Activated naive CD4-positive, alpha-beta T cell treated with anti-CD3 and anti-CD28 coated beads, Interleukin-2, amount 50 U/mL, for 24 hours (primary cell): ENCODE data around the gene INPP5E.
A peak's percentile ranks its signal among the peaks of the same experiment; 100 is the strongest.
"Not testable (repeated sequence)": the region's sequence is repeated elsewhere in the genome, so short reads cannot be mapped to it uniquely, and the experiment has no call there.

Source experiments
- H3K27ac Mint-ChIP-seq: one replicate; pipeline ENCODE4 v1.8.0; 2021; ENCODE audit warnings: mild to moderate bottlenecking, mixed read lengths
- H3K27me3 Mint-ChIP-seq: one replicate; pipeline ENCODE4 v1.8.0; 2021; ENCODE audit warnings: mixed read lengths
- H3K36me3 Mint-ChIP-seq: one replicate; pipeline ENCODE4 v1.8.0; 2021; ENCODE audit warnings: mixed read lengths
- H3K4me1 Mint-ChIP-seq: one replicate; pipeline ENCODE4 v1.8.0; 2021; ENCODE audit warnings: mixed read lengths
- H3K4me3 Mint-ChIP-seq: one replicate; pipeline ENCODE4 v1.8.0; 2021; ENCODE audit warnings: mild to moderate bottlenecking, mixed read lengths
- H3K9me3 Mint-ChIP-seq: one replicate; pipeline ENCODE4 v1.8.0; 2021; ENCODE audit warnings: mixed read lengths

The INPP5E gene

DNA sequence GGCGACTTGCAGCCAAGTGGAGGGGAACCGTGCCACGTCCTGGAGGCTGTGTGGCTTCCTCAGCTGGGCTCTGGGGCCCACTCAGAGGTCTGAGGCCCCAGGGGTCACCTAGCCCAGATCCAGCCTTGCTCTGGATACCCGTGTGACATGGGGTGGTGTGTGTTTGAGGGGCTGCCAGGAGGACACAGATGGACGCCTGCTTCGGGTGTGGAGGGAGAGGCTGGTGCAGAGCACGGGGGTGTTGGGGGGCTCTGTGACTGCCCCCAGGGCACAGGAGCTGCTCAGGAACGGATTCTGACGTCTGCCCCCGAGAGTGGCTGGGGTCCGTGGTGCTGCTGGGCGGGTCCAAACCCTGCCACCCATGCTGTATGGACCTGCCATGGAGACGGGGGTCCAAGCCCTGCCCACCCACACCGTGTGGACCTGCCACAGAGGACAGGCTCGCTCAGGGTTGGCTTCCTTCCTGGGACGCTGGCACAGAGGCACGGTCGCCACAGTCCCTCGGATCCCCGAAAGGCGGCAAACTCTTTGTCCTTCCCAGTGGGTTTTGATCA is 10.5 kb downstream of the INPP5E start:
- no peaks in the 10 kb centered on the region for H3K27me3 Mint-ChIP-seq
- H3K4me1 Mint-ChIP-seq = no peaks in the 10 kb centered on the region
- H3K36me3 Mint-ChIP-seq = peaks cover 4% of the 10 kb centered on the region
- H3K27ac Mint-ChIP-seq = no peak overlapping the region
- H3K4me3 Mint-ChIP-seq = no peak overlapping the region
- H3K9me3 Mint-ChIP-seq = no peaks in the 10 kb centered on the region

DNA sequence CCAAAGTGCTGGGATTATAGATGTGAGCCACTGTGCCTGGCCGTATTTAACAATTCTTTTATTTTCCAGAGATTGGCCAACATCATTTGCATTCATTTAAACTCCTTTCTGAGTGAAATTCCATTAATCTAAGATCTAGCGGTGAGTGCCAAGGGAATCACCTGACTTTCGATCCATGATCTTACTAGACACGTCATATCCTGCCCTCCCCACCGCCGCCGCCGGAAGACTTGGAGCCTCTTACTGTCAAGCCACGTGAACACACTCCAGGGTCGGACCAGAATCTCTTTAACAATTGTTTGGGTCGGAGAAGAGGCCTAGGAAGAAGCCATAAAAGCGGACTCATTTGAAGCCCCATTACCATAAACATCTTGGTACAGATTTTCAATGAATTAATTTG is 12.9 kb downstream of the INPP5E start:
- Mint-ChIP-seq H3K4me1 (no peaks in the 10 kb centered on the region), H3K27me3 (no peaks in the 10 kb centered on the region), H3K36me3 (peaks cover 6% of the 10 kb centered on the region), H3K9me3 (no peaks in the 10 kb centered on the region), H3K4me3 (no peak overlapping the region), H3K27ac (peak overlapping the region; percentile 10)

DNA sequence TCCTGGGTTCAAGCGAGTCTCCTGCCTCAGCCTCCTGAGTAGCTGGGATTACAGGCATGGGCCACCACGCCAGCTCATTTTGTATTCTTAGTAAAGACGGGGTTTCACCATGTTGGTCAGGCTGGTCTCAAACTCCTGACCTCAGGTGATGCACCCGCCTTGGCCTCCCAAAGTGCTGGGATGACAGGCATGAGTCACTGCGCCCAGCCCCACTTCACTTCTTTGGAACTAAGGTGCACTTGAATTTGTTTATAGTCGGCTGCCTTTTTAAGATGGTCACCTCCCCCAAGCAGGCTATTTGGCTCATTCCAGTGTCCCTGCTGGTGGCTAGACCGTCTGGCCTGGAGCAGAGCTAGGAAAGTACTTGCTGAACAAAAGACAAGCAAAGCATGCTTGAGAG is 14.3 kb downstream of the INPP5E start:
- H3K4me1 Mint-ChIP-seq, H3K4me3 Mint-ChIP-seq, H3K9me3 Mint-ChIP-seq, H3K27me3 Mint-ChIP-seq, H3K36me3 Mint-ChIP-seq, H3K27ac Mint-ChIP-seq: not testable (repeated sequence)

DNA sequence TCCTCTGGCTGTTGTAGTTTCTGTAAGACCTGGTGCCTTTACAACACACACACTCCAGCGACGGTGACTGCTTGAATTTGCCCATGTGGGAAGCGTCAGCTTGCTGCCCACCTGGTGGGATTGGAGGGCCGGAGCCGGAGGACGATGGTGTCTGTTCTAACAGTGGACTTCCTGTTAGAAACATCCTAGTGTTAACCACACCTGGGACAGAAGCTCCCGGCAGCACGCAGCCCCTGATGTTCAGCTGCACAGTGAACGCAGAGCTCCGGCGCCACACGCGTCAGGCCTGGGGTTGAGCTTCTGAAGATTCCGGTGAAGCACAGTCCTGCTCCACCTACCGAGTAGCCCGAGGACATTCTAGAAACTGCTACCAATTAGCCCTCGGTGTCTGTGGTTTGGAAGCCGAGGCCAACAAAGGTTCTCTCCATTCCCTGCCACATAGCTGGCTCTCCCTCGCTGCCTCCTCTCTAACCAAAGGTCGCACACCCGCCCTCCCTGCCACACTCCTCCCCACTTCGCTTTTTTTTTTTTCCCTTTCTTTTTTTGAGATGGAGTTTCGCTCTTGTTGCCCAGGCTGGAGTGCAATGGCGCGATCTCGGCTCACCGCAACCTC is 14.8 kb downstream of the INPP5E start:
- H3K27ac Mint-ChIP-seq = no peak overlapping the region

DNA sequence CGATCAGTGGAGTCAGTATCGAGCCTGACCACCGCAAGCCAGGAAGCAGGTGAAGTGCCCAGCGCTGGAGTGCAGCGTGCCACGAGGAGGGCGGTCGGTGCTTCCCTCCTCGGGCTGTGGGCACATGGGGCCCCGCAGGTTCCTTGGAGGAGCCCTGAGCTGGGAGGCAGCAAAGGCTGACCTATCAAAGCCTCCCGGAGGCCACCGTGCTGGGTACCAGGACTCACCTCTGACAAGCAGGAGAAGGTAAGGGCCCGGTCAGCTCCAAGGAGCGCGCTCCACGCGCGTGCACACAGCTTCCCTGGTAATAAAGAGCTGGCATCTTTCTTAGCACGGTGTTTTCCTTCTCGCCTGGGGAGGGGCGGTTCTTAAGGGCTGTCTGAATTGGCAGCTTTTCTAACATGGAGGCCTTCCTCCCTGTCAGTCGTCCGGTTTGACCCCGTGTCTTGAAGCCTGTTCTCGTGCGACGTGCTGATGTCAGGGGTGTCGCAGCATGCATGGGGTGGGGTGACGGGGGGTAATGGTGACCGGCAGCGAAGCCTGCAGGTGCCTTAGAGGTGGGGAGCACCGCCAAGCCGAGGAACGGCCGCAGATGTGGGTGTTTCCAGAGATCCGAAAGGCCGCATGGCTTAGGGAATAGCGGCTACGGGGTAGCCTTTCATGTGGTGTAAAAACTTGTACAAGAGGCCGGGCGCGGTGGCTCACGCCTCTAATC is 16.1 kb downstream of the INPP5E start:
- Mint-ChIP-seq H3K9me3 (no peaks in the 10 kb centered on the region), H3K4me1 (no peaks in the 10 kb centered on the region), H3K27ac (no peak overlapping the region), H3K4me3 (no peak overlapping the region), H3K36me3 (peaks cover 9% of the 10 kb centered on the region), H3K27me3 (no peaks in the 10 kb centered on the region)

More for the DNA sequence above, 14.8 kb downstream of the INPP5E start:
- no peaks in the 10 kb centered on the region for H3K4me1 Mint-ChIP-seq
- peaks cover 8% of the 10 kb centered on the region for H3K36me3 Mint-ChIP-seq
- H3K9me3 Mint-ChIP-seq = no peaks in the 10 kb centered on the region
- H3K27me3 Mint-ChIP-seq = no peaks in the 10 kb centered on the region
- H3K4me3 Mint-ChIP-seq = no peak overlapping the region

DNA sequence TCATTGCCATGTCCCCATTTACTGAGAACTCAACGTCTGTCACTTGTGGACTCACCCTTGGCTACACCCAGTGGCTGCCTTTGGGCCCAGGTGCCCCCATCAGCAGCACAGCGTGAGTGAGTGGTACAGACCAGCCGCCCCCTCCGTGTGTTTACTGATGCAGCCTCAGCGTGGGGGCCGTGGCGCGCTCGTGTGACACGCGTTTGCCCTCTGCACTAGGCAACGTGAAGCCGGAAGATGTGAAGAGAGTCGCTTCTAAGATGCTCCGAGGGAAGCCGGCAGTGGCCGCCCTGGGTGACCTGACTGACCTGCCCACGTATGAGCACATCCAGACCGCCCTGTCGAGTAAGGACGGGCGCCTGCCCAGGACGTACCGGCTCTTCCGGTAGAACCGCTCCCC is 16.8 kb downstream of the INPP5E start:
- H3K36me3 Mint-ChIP-seq = peaks cover 9% of the 10 kb centered on the region

DNA sequence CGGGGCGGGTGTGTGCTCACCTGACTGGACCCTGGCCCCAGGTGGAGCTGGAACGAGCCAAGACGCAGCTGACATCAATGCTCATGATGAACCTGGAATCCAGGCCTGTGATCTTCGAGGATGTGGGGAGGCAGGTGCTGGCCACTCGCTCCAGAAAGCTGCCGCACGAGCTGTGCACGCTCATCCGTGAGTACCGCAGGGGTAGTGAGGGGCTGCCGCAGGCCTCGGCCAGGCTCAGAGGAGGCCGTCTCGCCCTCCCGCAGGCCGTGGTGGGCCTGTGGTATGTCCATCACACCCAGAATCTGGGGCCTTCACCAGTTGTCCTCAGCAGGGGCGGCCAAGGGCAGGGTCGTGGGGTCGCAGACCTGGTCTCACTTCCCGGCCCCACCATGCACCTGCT is 17.9 kb downstream of the INPP5E start:
- Mint-ChIP-seq H3K27ac (no peak overlapping the region), H3K4me1 (no peaks in the 10 kb centered on the region), H3K36me3 (peaks cover 10% of the 10 kb centered on the region), H3K4me3 (no peak overlapping the region), H3K9me3 (no peaks in the 10 kb centered on the region), H3K27me3 (no peaks in the 10 kb centered on the region)

More for the DNA sequence above, 16.8 kb downstream of the INPP5E start:
- Mint-ChIP-seq H3K27me3 (no peaks in the 10 kb centered on the region), H3K9me3 (no peaks in the 10 kb centered on the region), H3K4me1 (no peaks in the 10 kb centered on the region), H3K27ac (no peak overlapping the region), H3K4me3 (no peak overlapping the region)

DNA sequence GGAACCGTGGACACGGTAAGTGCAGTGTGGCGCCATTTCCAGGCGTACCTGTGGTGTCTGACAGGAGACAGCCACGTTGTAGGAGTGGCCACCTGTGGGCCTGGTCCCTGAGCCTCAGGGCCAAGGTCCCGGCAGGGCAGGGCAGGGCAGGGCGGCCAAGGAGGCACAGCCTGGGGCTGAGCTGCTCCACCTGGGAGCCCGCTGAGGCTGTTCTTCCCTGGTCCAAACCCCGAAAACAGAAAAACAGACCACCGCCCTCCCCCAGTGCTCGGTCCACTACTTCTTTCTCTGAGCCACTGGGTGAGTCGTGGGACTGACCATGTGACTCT is 20.6 kb downstream of the INPP5E start:
- H3K27me3 Mint-ChIP-seq = no peaks in the 10 kb centered on the region
- H3K9me3 Mint-ChIP-seq = no peaks in the 10 kb centered on the region
- H3K36me3 Mint-ChIP-seq = peaks cover 9% of the 10 kb centered on the region
- no peaks in the 10 kb centered on the region for H3K4me1 Mint-ChIP-seq
- no peak overlapping the region for H3K27ac Mint-ChIP-seq
- H3K4me3 Mint-ChIP-seq = no peak overlapping the region

DNA sequence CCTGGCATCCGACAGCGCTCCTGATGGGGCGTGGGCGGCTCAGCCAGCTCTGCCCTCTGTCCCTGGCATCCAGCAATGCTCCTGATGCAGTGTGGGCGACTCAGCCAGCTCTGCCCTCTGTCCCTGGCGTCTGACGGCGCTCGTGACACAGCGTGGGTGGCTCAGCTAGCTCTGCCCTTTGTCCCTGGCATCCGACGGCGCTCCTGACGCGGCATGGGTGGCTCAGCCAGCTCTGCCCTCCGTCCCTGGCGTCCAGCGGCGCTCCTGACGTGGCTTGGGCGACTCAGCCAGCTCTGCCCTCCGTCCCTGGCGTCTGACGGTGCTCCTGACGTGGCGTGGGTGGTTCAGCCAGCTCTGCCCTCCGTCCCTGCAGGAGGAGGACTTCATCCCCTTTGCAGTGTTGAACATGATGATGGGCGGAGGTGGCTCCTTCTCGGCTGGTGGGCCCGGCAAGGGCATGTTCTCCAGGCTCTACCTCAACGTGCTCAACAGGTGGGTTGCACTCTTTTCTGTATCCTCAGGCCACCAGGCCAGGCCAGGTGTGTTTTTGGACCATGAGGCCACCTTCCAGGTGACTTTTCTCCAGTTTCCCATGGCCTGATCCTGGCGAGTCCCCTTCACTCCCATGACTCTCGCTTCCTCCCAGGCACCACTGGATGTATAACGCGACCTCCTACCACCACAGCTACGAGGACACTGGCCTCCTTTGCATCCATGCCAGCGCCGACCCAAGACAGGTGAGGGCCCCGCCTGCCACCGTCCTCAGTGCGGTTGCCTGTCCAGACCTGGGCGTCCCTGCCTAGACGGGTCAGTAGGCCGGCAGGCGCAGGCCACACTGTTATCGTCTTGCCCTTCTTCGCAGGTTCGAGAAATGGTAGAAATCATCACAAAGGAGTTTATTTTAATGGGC is 21.2 kb downstream of the INPP5E start:
- H3K4me3 Mint-ChIP-seq = no peak overlapping the region
- H3K36me3 Mint-ChIP-seq = peaks cover 9% of the 10 kb centered on the region
- H3K27ac Mint-ChIP-seq = peak overlapping the region; percentile 55
- no peaks in the 10 kb centered on the region for H3K9me3 Mint-ChIP-seq
- peaks cover 5% of the 10 kb centered on the region for H3K4me1 Mint-ChIP-seq
- H3K27me3 Mint-ChIP-seq = no peaks in the 10 kb centered on the region

DNA sequence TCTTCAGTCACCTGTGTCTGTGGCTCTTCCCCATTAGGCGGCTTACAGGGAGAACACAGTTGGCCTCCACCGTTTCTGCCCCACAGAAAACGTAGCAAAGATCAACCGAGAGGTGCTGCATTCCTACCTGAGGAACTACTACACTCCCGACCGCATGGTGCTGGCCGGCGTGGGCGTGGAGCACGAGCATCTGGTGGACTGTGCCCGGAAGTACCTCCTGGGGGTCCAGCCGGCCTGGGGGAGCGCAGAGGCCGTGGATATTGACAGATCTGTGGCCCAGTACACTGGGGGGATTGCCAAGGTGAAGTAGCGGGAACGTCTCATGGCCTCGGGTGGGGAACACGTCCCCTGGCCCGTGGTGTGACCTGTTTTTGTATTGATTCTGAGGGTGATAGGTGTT is 22.7 kb downstream of the INPP5E start:
- Mint-ChIP-seq H3K27me3 (no peaks in the 10 kb centered on the region), H3K4me3 (no peak overlapping the region), H3K36me3 (peaks cover 12% of the 10 kb centered on the region), H3K9me3 (no peaks in the 10 kb centered on the region), H3K4me1 (peaks cover 15% of the 10 kb centered on the region), H3K27ac (no peak overlapping the region)

DNA sequence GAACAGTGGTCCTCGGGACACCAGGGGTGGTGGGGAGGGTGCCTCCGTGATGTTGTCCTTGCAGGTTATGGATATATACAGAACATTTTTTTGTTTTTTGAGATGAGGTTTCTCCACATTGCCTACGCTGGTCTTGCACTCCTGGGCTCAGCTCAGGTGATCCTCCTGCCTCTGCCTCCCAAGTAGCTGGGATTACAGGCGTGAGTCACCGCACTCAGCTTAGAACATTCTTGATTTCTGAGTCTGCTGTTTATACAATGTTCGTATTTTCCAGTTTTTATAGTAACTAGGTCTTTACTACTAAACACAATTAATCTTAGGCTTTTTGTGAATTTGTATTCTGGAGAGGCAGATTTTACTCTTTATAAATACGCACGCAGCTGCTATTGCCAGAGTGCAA is 23.2 kb downstream of the INPP5E start:
- no peak overlapping the region for H3K27ac Mint-ChIP-seq
- no peaks in the 10 kb centered on the region for H3K9me3 Mint-ChIP-seq
- peaks cover 12% of the 10 kb centered on the region for H3K36me3 Mint-ChIP-seq
- peaks cover 19% of the 10 kb centered on the region for H3K4me1 Mint-ChIP-seq
- no peak overlapping the region for H3K4me3 Mint-ChIP-seq
- H3K27me3 Mint-ChIP-seq = no peaks in the 10 kb centered on the region

DNA sequence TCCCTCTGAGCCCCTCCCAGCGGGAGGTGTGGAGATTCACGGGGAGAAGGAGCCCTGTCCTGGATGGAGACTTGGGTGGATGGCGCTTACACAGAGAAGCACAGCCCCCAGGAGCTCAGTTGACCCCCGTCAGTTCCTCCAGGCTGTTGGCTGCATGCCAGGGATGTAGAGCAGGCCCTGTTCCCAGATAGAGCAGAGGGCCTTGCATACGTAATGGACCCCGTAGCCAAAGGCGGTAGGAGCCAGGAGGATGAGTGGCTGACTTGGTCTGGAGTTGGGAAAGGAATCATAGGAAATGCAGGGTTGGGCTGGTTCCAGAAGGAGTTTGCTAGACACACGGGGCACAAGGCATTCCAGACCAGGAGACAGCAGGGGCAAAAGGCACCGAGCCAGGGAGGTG is 26.7 kb downstream of the INPP5E start:
- Mint-ChIP-seq H3K36me3 (peaks cover 15% of the 10 kb centered on the region), H3K4me1 (peaks cover 43% of the 10 kb centered on the region), H3K9me3 (no peaks in the 10 kb centered on the region), H3K4me3 (peak overlapping the region; percentile 4), H3K27ac (no peak overlapping the region), H3K27me3 (no peaks in the 10 kb centered on the region)

DNA sequence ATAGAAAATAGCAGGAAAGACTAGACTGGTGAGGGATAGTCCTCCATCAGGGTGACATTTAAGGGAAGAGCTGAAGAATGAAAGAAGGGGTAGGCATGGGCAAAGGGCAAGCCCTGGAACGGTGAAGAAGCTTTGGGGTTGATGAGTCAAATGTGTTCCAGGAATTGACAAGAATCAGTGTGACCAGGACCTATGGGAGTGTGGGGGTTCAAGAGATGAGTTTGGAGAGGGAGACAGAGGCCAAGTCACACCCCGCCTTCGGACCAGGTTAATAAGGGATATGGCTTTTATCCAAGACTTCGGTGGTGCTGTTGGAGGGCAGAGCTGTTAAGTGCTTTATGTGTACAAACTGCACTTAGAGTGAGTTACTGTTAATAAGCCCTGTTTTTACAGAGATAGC is 28.3 kb downstream of the INPP5E start:
- H3K27me3 Mint-ChIP-seq = no peaks in the 10 kb centered on the region
- peaks cover 18% of the 10 kb centered on the region for H3K36me3 Mint-ChIP-seq
- H3K9me3 Mint-ChIP-seq = no peaks in the 10 kb centered on the region
- H3K4me1 Mint-ChIP-seq = peaks cover 52% of the 10 kb centered on the region
- H3K4me3 Mint-ChIP-seq = peak overlapping the region; percentile 97
- H3K27ac Mint-ChIP-seq = peak overlapping the region; percentile 38

DNA sequence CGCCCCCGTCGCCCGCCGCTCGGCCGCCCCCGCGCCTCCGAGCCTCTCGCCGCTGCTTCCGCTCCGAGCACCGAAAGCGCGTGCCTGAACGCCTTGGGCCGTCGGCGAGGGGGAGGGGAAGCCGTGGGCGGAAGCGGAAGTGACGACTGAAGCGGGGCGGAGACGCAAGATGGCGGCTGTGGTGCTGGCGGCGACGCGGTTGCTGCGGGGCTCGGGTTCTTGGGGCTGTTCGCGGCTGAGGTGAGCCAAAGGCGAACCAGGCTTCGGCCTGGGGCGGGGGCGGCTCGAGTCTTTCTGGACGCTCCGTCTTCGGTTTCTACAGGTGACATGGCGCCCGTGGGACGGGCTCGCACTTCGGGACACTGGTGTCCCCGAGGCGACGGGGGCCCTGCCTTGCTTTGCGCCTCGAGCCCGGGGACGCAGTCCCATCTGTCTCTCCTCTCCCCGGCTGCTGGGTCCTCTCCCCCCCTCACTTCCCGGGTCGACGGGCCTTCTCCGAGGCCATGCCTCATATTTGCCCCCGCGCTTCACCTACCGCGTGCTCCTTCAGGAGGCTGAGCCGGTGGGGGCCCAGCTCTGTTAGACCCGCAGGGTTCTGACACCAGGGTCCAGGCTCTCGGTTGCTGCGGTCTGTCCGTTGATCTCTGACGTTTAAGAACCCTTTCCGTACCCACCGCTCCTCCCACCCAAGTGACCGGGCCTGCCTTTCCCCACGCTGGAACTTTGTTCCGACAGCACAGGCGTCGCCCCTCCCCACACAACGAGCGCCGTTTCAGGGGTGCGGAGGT is 29.0 kb downstream of the INPP5E start, which contains the start of the genes ENTR1 and PMPCA:
TSS of gene ENTR1 (minus strand) at position 115 of the 788 bp plus-strand sequence. CDS start 217 bp downstream, outside the sequence.
TSS of gene PMPCA (plus strand) at position 159 of the 788 bp plus-strand sequence. CDS start at position 170, 11 bp downstream.
- Mint-ChIP-seq H3K4me3 (peak within 1 kb of the TSS; percentile 97), H3K27me3 (no peaks in the 10 kb centered on the region), H3K4me1 (peaks cover 56% of the 10 kb centered on the region), H3K27ac (peak within 1 kb of the TSS; percentile 92), H3K36me3 (peaks cover 18% of the 10 kb centered on the region), H3K9me3 (no peaks in the 10 kb centered on the region)
